ENCODE measurements around the gene PCDHGB2.
"Not testable (repeated sequence)": the region's sequence is repeated elsewhere in the genome, so short reads cannot be mapped to it uniquely, and the experiment has no call there.

PCDHGB2 gene

DNA sequence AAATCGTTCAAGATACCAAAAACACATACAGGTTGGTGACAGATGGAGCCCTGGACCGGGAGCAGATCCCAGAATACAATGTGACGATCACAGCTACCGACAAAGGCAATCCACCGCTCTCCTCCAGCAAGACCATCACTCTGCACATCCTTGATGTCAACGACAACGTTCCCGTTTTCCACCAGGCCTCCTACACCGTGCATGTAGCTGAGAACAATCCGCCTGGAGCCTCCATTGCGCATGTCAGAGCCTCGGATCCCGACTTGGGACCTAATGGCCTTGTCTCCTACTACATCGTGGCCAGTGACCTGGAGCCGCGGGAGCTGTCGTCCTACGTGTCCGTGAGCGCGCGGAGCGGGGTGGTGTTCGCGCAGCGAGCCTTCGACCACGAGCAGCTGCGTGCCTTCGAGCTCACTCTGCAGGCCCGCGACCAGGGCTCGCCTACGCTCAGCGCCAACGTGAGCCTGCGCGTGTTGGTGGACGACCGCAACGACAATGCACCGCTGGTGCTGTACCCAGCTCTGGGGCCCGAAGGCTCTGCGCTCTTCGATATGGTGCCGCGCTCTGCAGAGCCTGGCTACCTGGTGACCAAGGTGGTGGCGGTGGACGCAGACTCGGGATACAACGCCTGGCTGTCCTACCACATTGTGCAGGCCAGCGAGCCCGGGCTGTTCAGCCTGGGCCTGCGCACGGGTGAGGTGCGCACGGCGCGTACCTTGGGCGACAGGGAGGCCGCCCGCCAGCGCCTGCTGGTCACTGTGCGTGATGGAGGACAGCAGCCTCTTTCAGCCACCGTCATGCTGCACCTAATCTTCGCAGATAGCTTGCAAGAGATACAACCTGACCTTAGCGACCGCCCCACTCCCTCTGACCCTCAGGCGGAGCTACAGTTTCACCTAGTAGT lies 12.0 kb downstream of the PCDHGB2 start:
- DNase-seq (ENCODE audit: low read depth in 1 of 2, low spot score in 1 of 2) = no peak
- Histone ChIP-seq H3K27ac (replicated peaks) (no peak overlapping the region), H3K4me3 (replicated peaks; ENCODE audit: insufficient read depth, low read length) (no peak overlapping the region), H3K27me3 (ENCODE audit: insufficient read depth, poor library complexity, severe bottlenecking) (no peaks in the 10 kb centered on the region)
- no peak for TF ChIP-seq SPI1 (IDR thresholded peaks at IDR 0.05; ENCODE audit: borderline replicate concordance, low read depth)

DNA sequence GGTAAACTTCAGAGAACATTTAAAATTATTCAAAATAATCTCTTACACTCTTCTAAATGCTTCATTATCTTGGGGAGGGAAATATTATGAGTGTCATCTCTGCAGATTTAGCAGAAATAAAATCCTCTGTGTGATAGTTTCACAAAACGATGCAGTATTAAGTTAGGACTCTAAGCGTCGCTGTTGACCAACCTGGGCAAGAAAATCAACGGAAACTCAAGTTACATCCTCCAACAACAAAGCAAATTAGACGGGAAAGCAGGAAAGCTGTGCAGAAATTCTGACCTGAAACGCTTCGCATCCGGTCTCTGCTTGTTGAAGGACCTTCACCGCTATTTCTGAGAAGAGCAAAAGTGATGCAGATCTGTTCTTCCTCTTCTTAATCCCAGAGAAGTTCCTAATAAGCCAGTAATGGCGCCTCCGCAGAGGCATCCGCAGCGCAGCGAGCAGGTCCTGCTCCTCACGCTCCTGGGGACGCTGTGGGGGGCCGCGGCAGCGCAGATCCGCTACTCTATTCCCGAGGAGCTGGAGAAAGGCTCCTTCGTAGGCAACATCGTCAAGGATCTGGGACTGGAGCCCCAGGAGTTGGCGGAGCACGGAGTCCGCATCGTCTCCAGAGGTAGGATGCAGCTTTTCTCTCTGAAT lies 14.0 kb downstream of the PCDHGB2 start, which contains the start of gene PCDHGA6:
PCDHGA6 (plus strand) TSS at position 219 of the 645 bp plus-strand sequence; CDS start at position 412, 193 bp downstream.
- Histone ChIP-seq H3K4me3 (replicated peaks; ENCODE audit: insufficient read depth, low read length) (no peak within 1 kb of the TSS), H3K27me3 (ENCODE audit: insufficient read depth, poor library complexity, severe bottlenecking) (no peaks in the 10 kb centered on the region), H3K27ac (replicated peaks) (no peak within 1 kb of the TSS)
- DNase-seq (ENCODE audit: low read depth in 1 of 2, low spot score in 1 of 2) = no peak
- TF ChIP-seq, protein P1, sequence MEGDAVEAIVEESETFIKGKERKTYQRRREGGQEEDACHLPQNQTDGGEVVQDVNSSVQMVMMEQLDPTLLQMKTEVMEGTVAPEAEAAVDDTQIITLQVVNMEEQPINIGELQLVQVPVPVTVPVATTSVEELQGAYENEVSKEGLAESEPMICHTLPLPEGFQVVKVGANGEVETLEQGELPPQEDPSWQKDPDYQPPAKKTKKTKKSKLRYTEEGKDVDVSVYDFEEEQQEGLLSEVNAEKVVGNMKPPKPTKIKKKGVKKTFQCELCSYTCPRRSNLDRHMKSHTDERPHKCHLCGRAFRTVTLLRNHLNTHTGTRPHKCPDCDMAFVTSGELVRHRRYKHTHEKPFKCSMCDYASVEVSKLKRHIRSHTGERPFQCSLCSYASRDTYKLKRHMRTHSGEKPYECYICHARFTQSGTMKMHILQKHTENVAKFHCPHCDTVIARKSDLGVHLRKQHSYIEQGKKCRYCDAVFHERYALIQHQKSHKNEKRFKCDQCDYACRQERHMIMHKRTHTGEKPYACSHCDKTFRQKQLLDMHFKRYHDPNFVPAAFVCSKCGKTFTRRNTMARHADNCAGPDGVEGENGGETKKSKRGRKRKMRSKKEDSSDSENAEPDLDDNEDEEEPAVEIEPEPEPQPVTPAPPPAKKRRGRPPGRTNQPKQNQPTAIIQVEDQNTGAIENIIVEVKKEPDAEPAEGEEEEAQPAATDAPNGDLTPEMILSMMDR (IDR thresholded peaks at IDR 0.05; ENCODE audit: insufficient read depth, low read length) = no peak
- TF ChIP-seq, protein P2, sequence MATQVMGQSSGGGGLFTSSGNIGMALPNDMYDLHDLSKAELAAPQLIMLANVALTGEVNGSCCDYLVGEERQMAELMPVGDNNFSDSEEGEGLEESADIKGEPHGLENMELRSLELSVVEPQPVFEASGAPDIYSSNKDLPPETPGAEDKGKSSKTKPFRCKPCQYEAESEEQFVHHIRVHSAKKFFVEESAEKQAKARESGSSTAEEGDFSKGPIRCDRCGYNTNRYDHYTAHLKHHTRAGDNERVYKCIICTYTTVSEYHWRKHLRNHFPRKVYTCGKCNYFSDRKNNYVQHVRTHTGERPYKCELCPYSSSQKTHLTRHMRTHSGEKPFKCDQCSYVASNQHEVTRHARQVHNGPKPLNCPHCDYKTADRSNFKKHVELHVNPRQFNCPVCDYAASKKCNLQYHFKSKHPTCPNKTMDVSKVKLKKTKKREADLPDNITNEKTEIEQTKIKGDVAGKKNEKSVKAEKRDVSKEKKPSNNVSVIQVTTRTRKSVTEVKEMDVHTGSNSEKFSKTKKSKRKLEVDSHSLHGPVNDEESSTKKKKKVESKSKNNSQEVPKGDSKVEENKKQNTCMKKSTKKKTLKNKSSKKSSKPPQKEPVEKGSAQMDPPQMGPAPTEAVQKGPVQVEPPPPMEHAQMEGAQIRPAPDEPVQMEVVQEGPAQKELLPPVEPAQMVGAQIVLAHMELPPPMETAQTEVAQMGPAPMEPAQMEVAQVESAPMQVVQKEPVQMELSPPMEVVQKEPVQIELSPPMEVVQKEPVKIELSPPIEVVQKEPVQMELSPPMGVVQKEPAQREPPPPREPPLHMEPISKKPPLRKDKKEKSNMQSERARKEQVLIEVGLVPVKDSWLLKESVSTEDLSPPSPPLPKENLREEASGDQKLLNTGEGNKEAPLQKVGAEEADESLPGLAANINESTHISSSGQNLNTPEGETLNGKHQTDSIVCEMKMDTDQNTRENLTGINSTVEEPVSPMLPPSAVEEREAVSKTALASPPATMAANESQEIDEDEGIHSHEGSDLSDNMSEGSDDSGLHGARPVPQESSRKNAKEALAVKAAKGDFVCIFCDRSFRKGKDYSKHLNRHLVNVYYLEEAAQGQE (IDR thresholded peaks at IDR 0.05; ENCODE audit: insufficient replicate concordance, low read depth) = no peak
- TF ChIP-seq GABPA (IDR thresholded peaks at IDR 0.05; ENCODE audit: low read depth) (no peak), SPI1 (IDR thresholded peaks at IDR 0.05; ENCODE audit: borderline replicate concordance, low read depth) (no peak), POLR2AphosphoS5 (IDR thresholded peaks at IDR 0.05; ENCODE audit: low read depth) (no peak)

DNA sequence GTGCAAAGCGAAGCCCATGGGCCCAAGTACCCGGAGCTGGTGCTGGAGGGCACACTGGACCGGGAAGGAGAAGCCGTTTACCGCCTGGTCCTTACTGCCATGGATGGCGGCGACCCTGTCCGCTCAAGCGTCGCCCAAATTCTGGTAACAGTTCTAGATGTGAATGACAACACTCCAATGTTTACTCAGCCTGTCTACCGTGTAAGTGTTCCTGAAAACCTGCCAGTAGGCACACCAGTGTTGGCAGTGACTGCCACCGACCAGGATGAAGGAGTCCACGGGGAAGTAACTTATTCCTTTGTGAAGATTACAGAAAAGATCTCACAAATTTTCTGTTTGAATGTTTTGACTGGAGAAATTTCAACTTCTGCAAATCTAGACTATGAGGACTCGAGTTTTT lies 14.8 kb downstream of the PCDHGB2 start:
- TF ChIP-seq, protein P2 (IDR thresholded peaks at IDR 0.05; ENCODE audit: insufficient replicate concordance, low read depth) = no peak
- no peak for TF ChIP-seq GABPA (IDR thresholded peaks at IDR 0.05; ENCODE audit: low read depth)
- TF ChIP-seq, protein P1 (IDR thresholded peaks at IDR 0.05; ENCODE audit: insufficient read depth, low read length) = no peak
- TF ChIP-seq SPI1 (IDR thresholded peaks at IDR 0.05; ENCODE audit: borderline replicate concordance, low read depth) = no peak
- no peak for TF ChIP-seq POLR2AphosphoS5 (IDR thresholded peaks at IDR 0.05; ENCODE audit: low read depth)
- Histone ChIP-seq H3K27me3 (ENCODE audit: insufficient read depth, poor library complexity, severe bottlenecking) (no peaks in the 10 kb centered on the region), H3K27ac (replicated peaks) (no peak overlapping the region), H3K4me3 (replicated peaks; ENCODE audit: insufficient read depth, low read length) (no peak overlapping the region)
- no peak for DNase-seq (ENCODE audit: low read depth in 1 of 2, low spot score in 1 of 2)

DNA sequence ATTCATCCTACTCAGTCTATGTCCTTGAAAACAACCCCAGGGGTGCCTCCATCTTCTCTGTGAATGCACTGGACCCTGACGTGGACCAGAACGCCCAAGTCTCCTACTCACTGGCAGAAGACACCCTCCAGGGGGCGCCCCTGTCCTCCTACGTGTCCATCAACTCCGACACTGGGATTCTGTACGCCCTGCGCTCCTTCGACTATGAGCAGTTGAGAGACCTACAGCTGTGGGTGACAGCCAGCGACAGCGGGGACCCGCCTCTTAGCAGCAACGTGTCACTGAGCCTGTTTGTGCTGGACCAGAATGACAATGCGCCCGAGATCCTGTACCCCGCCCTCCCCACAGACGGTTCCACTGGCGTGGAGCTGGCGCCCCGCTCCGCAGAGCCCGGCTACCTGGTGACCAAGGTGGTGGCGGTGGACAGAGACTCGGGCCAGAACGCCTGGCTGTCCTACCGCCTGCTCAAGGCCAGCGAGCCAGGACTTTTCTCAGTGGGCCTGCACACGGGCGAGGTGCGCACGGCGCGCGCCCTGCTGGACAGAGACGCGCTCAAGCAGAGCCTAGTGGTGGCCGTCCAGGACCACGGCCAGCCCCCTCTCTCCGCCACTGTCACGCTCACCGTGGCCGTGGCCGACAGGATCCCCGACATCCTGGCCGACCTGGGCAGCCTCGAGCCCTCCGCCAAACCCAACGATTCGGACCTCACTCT lies 15.8 kb downstream of the PCDHGB2 start:
- not testable (repeated sequence) for H3K27ac ChIP-seq (replicated peaks); H3K4me3 ChIP-seq (replicated peaks; ENCODE audit: insufficient read depth, low read length); DNase-seq (ENCODE audit: low read depth in 1 of 2, low spot score in 1 of 2); H3K27me3 ChIP-seq (ENCODE audit: insufficient read depth, poor library complexity, severe bottlenecking)

All from HL-60 (cell line).